GM19239 (cell line): ENCODE measurements around the gene ZNF521.

Experiments used
- DNase-seq: peaks from one replicate; pipeline ENCODE4 v3.0.0; 2011; ENCODE audit warnings: low spot score; ENCODE audit not compliant: insufficient read length
- FAIRE-seq: peaks from 2 replicates; lab custom pipeline; 2011; peaks lifted over from hg19 to GRCh38; lab: Jason Lieb, UNC

Gene ZNF521

GRCh38 chr18:25256439-25256838 is 95.5 kb downstream of the ZNF521 start:
- no peak for DNase-seq
- no peak for FAIRE-seq

- no peak for FAIRE-seq
- DNase-seq: no peak
These were observed 98.2 kb downstream of the ZNF521 start for GRCh38 chr18:25253779-25254178.

- FAIRE-seq (no peak), DNase-seq (no peak)
These were observed 98.8 kb downstream of the ZNF521 start for GRCh38 chr18:25253136-25253535.

- FAIRE-seq: no peak
- DNase-seq: no peak
These were observed 100.9 kb downstream of the ZNF521 start for GRCh38 chr18:25251068-25251467.

GRCh38 chr18:25250474-25250851 is 101.5 kb downstream of the ZNF521 start:
- no peak for DNase-seq
- FAIRE-seq: no peak

GRCh38 chr18:25248755-25249154 is 103.2 kb downstream of the ZNF521 start:
- DNase-seq (no peak), FAIRE-seq (no peak)

GRCh38 chr18:25247725-25248124 is 104.2 kb downstream of the ZNF521 start:
- no peak for DNase-seq
- no peak for FAIRE-seq

- no peak for DNase-seq
- no peak for FAIRE-seq
These were observed 106.9 kb downstream of the ZNF521 start for GRCh38 chr18:25244924-25245698.

- FAIRE-seq: no peak
- DNase-seq: no peak
These were observed 107.8 kb downstream of the ZNF521 start for GRCh38 chr18:25244170-25244569.

- no peak for FAIRE-seq
- no peak for DNase-seq
These were observed 108.2 kb downstream of the ZNF521 start for GRCh38 chr18:25243754-25244153.

GRCh38 chr18:25243257-25243656 is 108.7 kb downstream of the ZNF521 start:
- FAIRE-seq: no peak
- no peak for DNase-seq

GRCh38 chr18:25240420-25240770 is 111.6 kb downstream of the ZNF521 start:
- DNase-seq (no peak), FAIRE-seq (no peak)

- FAIRE-seq: no peak
These were observed 112.2 kb downstream of the ZNF521 start for GRCh38 chr18:25239581-25240419.

GRCh38 chr18:25239151-25239550 is 112.8 kb downstream of the ZNF521 start:
- no peak for DNase-seq
- no peak for FAIRE-seq

More at GRCh38 chr18:25239581-25240419, 112.2 kb downstream of the ZNF521 start:
- no peak for DNase-seq

GRCh38 chr18:25237571-25238267 is 114.2 kb downstream of the ZNF521 start:
- FAIRE-seq (no peak), DNase-seq (no peak)

- no peak for DNase-seq
- no peak for FAIRE-seq
These were observed 115.2 kb downstream of the ZNF521 start for GRCh38 chr18:25236736-25237135.

- no peak for DNase-seq
- FAIRE-seq: no peak
These were observed 116.4 kb downstream of the ZNF521 start for GRCh38 chr18:25235401-25236042.

- no peak for DNase-seq
- no peak for FAIRE-seq
These were observed 117.1 kb downstream of the ZNF521 start for GRCh38 chr18:25234740-25235345.

GRCh38 chr18:25234322-25234639 is 117.7 kb downstream of the ZNF521 start:
- DNase-seq: no peak
- FAIRE-seq: no peak
